HL-60 (cell line): Measurements from ENCODE around the gene SPOCK2.

Experiments
- DNase-seq, 2 experiments: peaks; one replicate each; pipeline ENCODE4 v3.0.0-alpha.2; 2010 to 2020; ENCODE audit warnings: low read depth in 1 of 2, low spot score in 1 of 2
- H3K27ac ChIP-seq: fragments of 250-450 bp; sonication (Bioruptor Pico); replicated peaks from 2 replicates; pipeline ENCODE4 v1.5.1; 2020; ENCODE audit warnings: mild to moderate bottlenecking, moderate library complexity
- H3K27me3 ChIP-seq: fragments of 250-450 bp; sonication (Bioruptor Pico); 2 replicates; pipeline ENCODE4 v1.5.1; 2021; ENCODE audit warnings: mild to moderate bottlenecking, moderate library complexity; ENCODE audit not compliant: insufficient read depth, poor library complexity, severe bottlenecking
- H3K4me3 ChIP-seq: replicated peaks from 2 replicates; pipeline ENCODE4 v1.5.1; 2011; ENCODE audit warnings: mild to moderate bottlenecking, control low read depth, low read length; ENCODE audit not compliant: insufficient read depth
- CTCF ChIP-seq: IDR thresholded peaks from one replicate; pipeline ENCODE4 v1.5.1; 2011; ENCODE audit warnings: low read length, control low read depth, inconsistent platforms; ENCODE audit not compliant: insufficient read depth
- GABPA ChIP-seq: IDR thresholded peaks from 2 replicates; pipeline ENCODE4 v1.6.1; 2012; ENCODE audit warnings: low read depth
- POLR2AphosphoS5 ChIP-seq: IDR thresholded peaks from 2 replicates; pipeline ENCODE4 v1.6.1; 2012; ENCODE audit warnings: low read depth
- REST ChIP-seq: IDR thresholded peaks from 2 replicates; pipeline ENCODE4 v1.6.1; 2012; ENCODE audit warnings: low read depth; ENCODE audit not compliant: insufficient replicate concordance
- SPI1 ChIP-seq: IDR thresholded peaks from 2 replicates; pipeline ENCODE4 v1.6.1; 2012; ENCODE audit warnings: low read depth, mild to moderate bottlenecking, borderline replicate concordance

Gene SPOCK2

GRCh38 chr10:72105098-72105475 lies 16.7 kb upstream of the SPOCK2 start:
- TF ChIP-seq REST (no peak), POLR2AphosphoS5 (no peak), SPI1 (no peak), GABPA (no peak), CTCF (no peak)
- no peaks in the 10 kb centered on the region for H3K27me3 ChIP-seq
- no peak overlapping the region for H3K27ac ChIP-seq
- H3K4me3 ChIP-seq: no peak overlapping the region
- DNase-seq: no peak

GRCh38 chr10:72104472-72105097 lies 16.2 kb upstream of the SPOCK2 start:
- H3K4me3 ChIP-seq: no peak overlapping the region
- no peaks in the 10 kb centered on the region for H3K27me3 ChIP-seq
- DNase-seq: no peak
- TF ChIP-seq REST: no peak
- TF ChIP-seq CTCF: no peak
- no peak for TF ChIP-seq POLR2AphosphoS5
- TF ChIP-seq GABPA: no peak
- no peak for TF ChIP-seq SPI1
- H3K27ac ChIP-seq: no peak overlapping the region

GRCh38 chr10:72099600-72099921 lies 11.2 kb upstream of the SPOCK2 start:
- no peak overlapping the region for H3K4me3 ChIP-seq
- TF ChIP-seq CTCF: no peak
- TF ChIP-seq POLR2AphosphoS5: no peak
- no peak for TF ChIP-seq REST
- no peak for TF ChIP-seq SPI1
- no peak for TF ChIP-seq GABPA
- no peak for DNase-seq
- no peak overlapping the region for H3K27ac ChIP-seq
- H3K27me3 ChIP-seq: no peaks in the 10 kb centered on the region
